ENCODE results near the gene ADARB1.

ADARB1 gene

GRCh38 chr21:45175326-45176095 lies 101.1 kb downstream of the ADARB1 start:
- Histone ChIP-seq H3K9me3 (ENCODE audit: control insufficient read depth, low read length) (no peaks in the 10 kb centered on the region), H3K4me1 (ENCODE audit: control insufficient read depth, insufficient read depth, low read length, poor library complexity, severe bottlenecking) (no peaks in the 10 kb centered on the region), H3K36me3 (ENCODE audit: control insufficient read depth, insufficient read depth, low read length) (peaks cover 47% of the 10 kb centered on the region), H3K27ac (ENCODE audit: low read depth, low read length, severe bottlenecking) (no peak overlapping the region), H3K4me3 (ENCODE audit: extremely low read depth, insufficient read depth, low read length, poor library complexity, severe bottlenecking) (no peak overlapping the region)
- 95 to 98% methylated on average over 10 to 12 of the region's 12 CpGs for WGBS, 2 experiments (ENCODE audit: insufficient coverage in 2 of 2)

- Histone ChIP-seq H3K36me3 (ENCODE audit: control insufficient read depth, insufficient read depth, low read length) (peaks cover 47% of the 10 kb centered on the region), H3K27ac (ENCODE audit: low read depth, low read length, severe bottlenecking) (no peak overlapping the region), H3K4me3 (ENCODE audit: extremely low read depth, insufficient read depth, low read length, poor library complexity, severe bottlenecking) (no peak overlapping the region), H3K9me3 (ENCODE audit: control insufficient read depth, low read length) (no peaks in the 10 kb centered on the region), H3K4me1 (ENCODE audit: control insufficient read depth, insufficient read depth, low read length, poor library complexity, severe bottlenecking) (no peaks in the 10 kb centered on the region)
- WGBS, 2 experiments (ENCODE audit: insufficient coverage in 2 of 2), result 93 to 96% methylated on average over 14 to 16 of the region's 16 CpGs
These were observed 101.8 kb downstream of the ADARB1 start for GRCh38 chr21:45176141-45176540.

GRCh38 chr21:45177039-45177438 lies 102.7 kb downstream of the ADARB1 start:
- WGBS, 2 experiments (ENCODE audit: insufficient coverage in 2 of 2), result 96 to 97% methylated on average over 3 to 5 of the region's 6 CpGs

GRCh38 chr21:45178070-45178608 lies 103.8 kb downstream of the ADARB1 start:
- Histone ChIP-seq H3K4me1 (ENCODE audit: control insufficient read depth, insufficient read depth, low read length, poor library complexity, severe bottlenecking) (no peaks in the 10 kb centered on the region), H3K36me3 (ENCODE audit: control insufficient read depth, insufficient read depth, low read length) (peaks cover 47% of the 10 kb centered on the region), H3K27ac (ENCODE audit: low read depth, low read length, severe bottlenecking) (no peak overlapping the region), H3K4me3 (ENCODE audit: extremely low read depth, insufficient read depth, low read length, poor library complexity, severe bottlenecking) (no peak overlapping the region), H3K9me3 (ENCODE audit: control insufficient read depth, low read length) (no peaks in the 10 kb centered on the region)
- 93 to 99% methylated on average over 11 to 12 of the region's 12 CpGs for WGBS, 2 experiments (ENCODE audit: insufficient coverage in 2 of 2)

More at GRCh38 chr21:45177039-45177438, 102.7 kb downstream of the ADARB1 start:
- no peaks in the 10 kb centered on the region for H3K4me1 ChIP-seq (ENCODE audit: control insufficient read depth, insufficient read depth, low read length, poor library complexity, severe bottlenecking)
- H3K36me3 ChIP-seq (ENCODE audit: control insufficient read depth, insufficient read depth, low read length), result peaks cover 51% of the 10 kb centered on the region
- no peaks in the 10 kb centered on the region for H3K9me3 ChIP-seq (ENCODE audit: control insufficient read depth, low read length)
- no peak overlapping the region for H3K27ac ChIP-seq (ENCODE audit: low read depth, low read length, severe bottlenecking)
- H3K4me3 ChIP-seq (ENCODE audit: extremely low read depth, insufficient read depth, low read length, poor library complexity, severe bottlenecking), result no peak overlapping the region

- 85 to 88% methylated on average over 10 to 11 of the region's 11 CpGs for WGBS, 2 experiments (ENCODE audit: insufficient coverage in 2 of 2)
- no peak overlapping the region for H3K27ac ChIP-seq (ENCODE audit: low read depth, low read length, severe bottlenecking)
- peaks cover 51% of the 10 kb centered on the region for H3K36me3 ChIP-seq (ENCODE audit: control insufficient read depth, insufficient read depth, low read length)
- H3K4me3 ChIP-seq (ENCODE audit: extremely low read depth, insufficient read depth, low read length, poor library complexity, severe bottlenecking), result no peak overlapping the region
- H3K9me3 ChIP-seq (ENCODE audit: control insufficient read depth, low read length), result no peaks in the 10 kb centered on the region
- H3K4me1 ChIP-seq (ENCODE audit: control insufficient read depth, insufficient read depth, low read length, poor library complexity, severe bottlenecking), result no peaks in the 10 kb centered on the region
These were observed 104.6 kb downstream of the ADARB1 start for GRCh38 chr21:45178971-45179370.

GRCh38 chr21:45179568-45180245 lies 105.3 kb downstream of the ADARB1 start:
- no peaks in the 10 kb centered on the region for H3K9me3 ChIP-seq (ENCODE audit: control insufficient read depth, low read length)
- WGBS, 2 experiments (ENCODE audit: insufficient coverage in 2 of 2), result 94 to 95% methylated on average over 15 to 17 of the region's 20 CpGs
- no peak overlapping the region for H3K27ac ChIP-seq (ENCODE audit: low read depth, low read length, severe bottlenecking)
- no peaks in the 10 kb centered on the region for H3K4me1 ChIP-seq (ENCODE audit: control insufficient read depth, insufficient read depth, low read length, poor library complexity, severe bottlenecking)
- no peak overlapping the region for H3K4me3 ChIP-seq (ENCODE audit: extremely low read depth, insufficient read depth, low read length, poor library complexity, severe bottlenecking)
- peaks cover 59% of the 10 kb centered on the region for H3K36me3 ChIP-seq (ENCODE audit: control insufficient read depth, insufficient read depth, low read length)

- Histone ChIP-seq H3K27ac (ENCODE audit: low read depth, low read length, severe bottlenecking) (no peak overlapping the region), H3K4me3 (ENCODE audit: extremely low read depth, insufficient read depth, low read length, poor library complexity, severe bottlenecking) (no peak overlapping the region), H3K9me3 (ENCODE audit: control insufficient read depth, low read length) (no peaks in the 10 kb centered on the region), H3K4me1 (ENCODE audit: control insufficient read depth, insufficient read depth, low read length, poor library complexity, severe bottlenecking) (no peaks in the 10 kb centered on the region), H3K36me3 (ENCODE audit: control insufficient read depth, insufficient read depth, low read length) (peaks cover 64% of the 10 kb centered on the region)
- WGBS, 2 experiments (ENCODE audit: insufficient coverage in 2 of 2), result 86 to 91% methylated on average over 10 of the region's 11 CpGs
These were observed 105.8 kb downstream of the ADARB1 start for GRCh38 chr21:45180246-45180599.

- peaks cover 60% of the 10 kb centered on the region for H3K36me3 ChIP-seq (ENCODE audit: control insufficient read depth, insufficient read depth, low read length)
- WGBS, 2 experiments (ENCODE audit: insufficient coverage in 2 of 2), result no CpG with 5 or more reads among the region's 1 CpG
- H3K4me3 ChIP-seq (ENCODE audit: extremely low read depth, insufficient read depth, low read length, poor library complexity, severe bottlenecking), result no peak overlapping the region
- no peaks in the 10 kb centered on the region for H3K4me1 ChIP-seq (ENCODE audit: control insufficient read depth, insufficient read depth, low read length, poor library complexity, severe bottlenecking)
- no peak overlapping the region for H3K27ac ChIP-seq (ENCODE audit: low read depth, low read length, severe bottlenecking)
- H3K9me3 ChIP-seq (ENCODE audit: control insufficient read depth, low read length), result peaks cover 14% of the 10 kb centered on the region
These were observed 108.6 kb downstream of the ADARB1 start for GRCh38 chr21:45182958-45183357.

- H3K4me3 ChIP-seq (ENCODE audit: extremely low read depth, insufficient read depth, low read length, poor library complexity, severe bottlenecking), result no peak overlapping the region
- H3K27ac ChIP-seq (ENCODE audit: low read depth, low read length, severe bottlenecking), result no peak overlapping the region
- peaks cover 14% of the 10 kb centered on the region for H3K9me3 ChIP-seq (ENCODE audit: control insufficient read depth, low read length)
- WGBS, 2 experiments (ENCODE audit: insufficient coverage in 2 of 2), result no CpG with 5 or more reads among the region's 2 CpGs
- no peaks in the 10 kb centered on the region for H3K4me1 ChIP-seq (ENCODE audit: control insufficient read depth, insufficient read depth, low read length, poor library complexity, severe bottlenecking)
- peaks cover 58% of the 10 kb centered on the region for H3K36me3 ChIP-seq (ENCODE audit: control insufficient read depth, insufficient read depth, low read length)
These were observed 109.5 kb downstream of the ADARB1 start for GRCh38 chr21:45183852-45184251.

GRCh38 chr21:45184869-45185268 lies 110.5 kb downstream of the ADARB1 start:
- Histone ChIP-seq H3K4me3 (ENCODE audit: extremely low read depth, insufficient read depth, low read length, poor library complexity, severe bottlenecking) (no peak overlapping the region), H3K4me1 (ENCODE audit: control insufficient read depth, insufficient read depth, low read length, poor library complexity, severe bottlenecking) (no peaks in the 10 kb centered on the region)

GRCh38 chr21:45186709-45187108 lies 112.3 kb downstream of the ADARB1 start:
- Histone ChIP-seq H3K4me3 (ENCODE audit: extremely low read depth, insufficient read depth, low read length, poor library complexity, severe bottlenecking) (no peak overlapping the region), H3K4me1 (ENCODE audit: control insufficient read depth, insufficient read depth, low read length, poor library complexity, severe bottlenecking) (no peaks in the 10 kb centered on the region), H3K27ac (ENCODE audit: low read depth, low read length, severe bottlenecking) (no peak overlapping the region), H3K36me3 (ENCODE audit: control insufficient read depth, insufficient read depth, low read length) (peaks cover 60% of the 10 kb centered on the region), H3K9me3 (ENCODE audit: control insufficient read depth, low read length) (peaks cover 26% of the 10 kb centered on the region)
- WGBS, 2 experiments (ENCODE audit: insufficient coverage in 2 of 2), result no CpG with 5 or more reads among the region's 1 CpG

More at GRCh38 chr21:45184869-45185268, 110.5 kb downstream of the ADARB1 start:
- no peak overlapping the region for H3K27ac ChIP-seq (ENCODE audit: low read depth, low read length, severe bottlenecking)
- H3K36me3 ChIP-seq (ENCODE audit: control insufficient read depth, insufficient read depth, low read length), result peaks cover 63% of the 10 kb centered on the region
- peaks cover 18% of the 10 kb centered on the region for H3K9me3 ChIP-seq (ENCODE audit: control insufficient read depth, low read length)
- 96 to 98% methylated on average over 9 to 11 of the region's 11 CpGs for WGBS, 2 experiments (ENCODE audit: insufficient coverage in 2 of 2)

Data from mesodermal cell (in vitro differentiated cells).